GM12873 (cell line): ENCODE data around the gene EHMT1.

Source experiments
- TF ChIP-seq, protein P1 (sequence below): IDR thresholded peaks from 2 replicates; pipeline ENCODE4 v1.5.1; 2012; ENCODE audit warnings: low read depth, mild to moderate bottlenecking, moderate library complexity, low read length, control low read depth; ENCODE audit not compliant: insufficient read depth; ENCODE audit errors: missing control alignments

EHMT1 gene

GRCh38 chr9:137761032-137761431 is 142.2 kb downstream of the EHMT1 start:
- TF ChIP-seq, protein P1, sequence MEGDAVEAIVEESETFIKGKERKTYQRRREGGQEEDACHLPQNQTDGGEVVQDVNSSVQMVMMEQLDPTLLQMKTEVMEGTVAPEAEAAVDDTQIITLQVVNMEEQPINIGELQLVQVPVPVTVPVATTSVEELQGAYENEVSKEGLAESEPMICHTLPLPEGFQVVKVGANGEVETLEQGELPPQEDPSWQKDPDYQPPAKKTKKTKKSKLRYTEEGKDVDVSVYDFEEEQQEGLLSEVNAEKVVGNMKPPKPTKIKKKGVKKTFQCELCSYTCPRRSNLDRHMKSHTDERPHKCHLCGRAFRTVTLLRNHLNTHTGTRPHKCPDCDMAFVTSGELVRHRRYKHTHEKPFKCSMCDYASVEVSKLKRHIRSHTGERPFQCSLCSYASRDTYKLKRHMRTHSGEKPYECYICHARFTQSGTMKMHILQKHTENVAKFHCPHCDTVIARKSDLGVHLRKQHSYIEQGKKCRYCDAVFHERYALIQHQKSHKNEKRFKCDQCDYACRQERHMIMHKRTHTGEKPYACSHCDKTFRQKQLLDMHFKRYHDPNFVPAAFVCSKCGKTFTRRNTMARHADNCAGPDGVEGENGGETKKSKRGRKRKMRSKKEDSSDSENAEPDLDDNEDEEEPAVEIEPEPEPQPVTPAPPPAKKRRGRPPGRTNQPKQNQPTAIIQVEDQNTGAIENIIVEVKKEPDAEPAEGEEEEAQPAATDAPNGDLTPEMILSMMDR: no peak

- TF ChIP-seq, protein P1: no peak
Measured at GRCh38 chr9:137761793-137762192, 143.0 kb downstream of the EHMT1 start.

GRCh38 chr9:137762414-137763061 is 143.7 kb downstream of the EHMT1 start:
- TF ChIP-seq, protein P1: no peak

- TF ChIP-seq, protein P1: no peak
Measured at GRCh38 chr9:137763271-137763955, 144.6 kb downstream of the EHMT1 start.

- TF ChIP-seq, protein P1: no peak
Measured at GRCh38 chr9:137764171-137764671, 145.4 kb downstream of the EHMT1 start.

- TF ChIP-seq, protein P1: no peak
Measured at GRCh38 chr9:137764981-137765380, 146.2 kb downstream of the EHMT1 start.

- TF ChIP-seq, protein P1: no peak
Measured at GRCh38 chr9:137765536-137765935, 146.7 kb downstream of the EHMT1 start.
